Activated B cell treated with CpG ODN at 0.5 μM for 24 hours (primary cell): ENCODE measurements around the gene APBA2. TPM values are rescaled to one million over a fixed set of nuclear protein-coding genes. Genes with fewer than 3 reads are reported as not detected.

Experiments
- ATAC-seq: fragments of 200-7000 bp; cut with Tn5 transposase; one replicate; pipeline ENCODE4 v1.10.0; 2021; ENCODE audit warnings: low read depth, mild to moderate bottlenecking, moderate library complexity
- CTCF ChIA-PET: fragments of 350-600 bp; sonication (Branson Sonifier 250); formaldehyde crosslinking; loops from one replicate; lab custom pipeline; 2021; ENCODE audit warnings: antibody characterized with exemption; lab: Charles Lee
- POLR2A ChIA-PET: fragments of 350-600 bp; sonication (Branson Sonifier 250); formaldehyde crosslinking; loops from one replicate; lab custom pipeline; 2021; ENCODE audit warnings: antibody characterized with exemption; lab: Charles Lee
- DNase-seq: peaks from one replicate; pipeline ENCODE4 v3.0.0; 2022
- H3K27ac Mint-ChIP-seq: one replicate; pipeline ENCODE4 v1.8.0; 2020; ENCODE audit warnings: mixed read lengths
- H3K27me3 Mint-ChIP-seq: one replicate; pipeline ENCODE4 v1.8.0; 2021; ENCODE audit warnings: mixed read lengths
- H3K36me3 Mint-ChIP-seq: one replicate; pipeline ENCODE4 v1.8.0; 2021; ENCODE audit warnings: low read depth, mixed read lengths
- H3K4me1 Mint-ChIP-seq: one replicate; pipeline ENCODE4 v1.8.0; 2021; ENCODE audit warnings: mixed read lengths
- H3K4me3 Mint-ChIP-seq: one replicate; pipeline ENCODE4 v1.8.0; 2020; ENCODE audit warnings: mild to moderate bottlenecking, mixed read lengths
- H3K9me3 Mint-ChIP-seq: one replicate; pipeline ENCODE4 v1.8.0; 2020; ENCODE audit warnings: mixed read lengths
- CTCF ChIP-seq: fragments of 200-600 bp; IDR thresholded peaks from one replicate; pipeline ENCODE4 v1.8.0; 2022; ENCODE audit warnings: antibody characterized with exemption, mild to moderate bottlenecking
- intact Hi-C: fragments of 100-400 bp; cut with micrococcal nuclease; formaldehyde crosslinking; loops from one replicate; pipeline ENCODE4 v1.15.1; 2024
- total RNA-seq: library from RNA; stranded (reverse); gene quantifications from 2 replicates; pipeline ENCODE4 v1.2.3, GENCODE V29; 2022

Gene APBA2
- total RNA-seq, 1 donor from 2014 or later, result not detected

- Mint-ChIP-seq H3K36me3 (no peaks in the 10 kb centered on the region), H3K27ac (no peak overlapping the region), H3K9me3 (no peaks in the 10 kb centered on the region), H3K27me3 (peaks cover 9% of the 10 kb centered on the region), H3K4me3 (no peak overlapping the region), H3K4me1 (no peaks in the 10 kb centered on the region)
- POLR2A ChIA-PET, result interaction anchor here (0.7 kb wide), 1 partner anchor 1961 kb away, joined by 4 read pairs; no protein-coding TSS in a partner anchor
- DNase-seq (no peak), ATAC-seq (no peak)
- TF ChIP-seq CTCF, result no peak
- intact Hi-C loops, result no loop called here
- CTCF ChIA-PET, result no interaction called here
Measured at GRCh38 chr15:28948036-28948435, 62.3 kb downstream of the APBA2 start.

- no peak overlapping the region for H3K4me3 Mint-ChIP-seq
- POLR2A ChIA-PET, result no interaction called here
- intact Hi-C loops, result no loop called here
Measured at GRCh38 chr15:28950916-28951315, 65.1 kb downstream of the APBA2 start.

GRCh38 chr15:28952666-28953491 lies 67.1 kb downstream of the APBA2 start:
- POLR2A ChIA-PET, result no interaction called here
- intact Hi-C loops, result no loop called here

More at GRCh38 chr15:28950916-28951315, 65.1 kb downstream of the APBA2 start:
- no peaks in the 10 kb centered on the region for H3K36me3 Mint-ChIP-seq
- no peaks in the 10 kb centered on the region for H3K9me3 Mint-ChIP-seq
- ATAC-seq (no peak), DNase-seq (no peak)
- CTCF ChIA-PET, result no interaction called here
- H3K27me3 Mint-ChIP-seq, result peaks cover 12% of the 10 kb centered on the region
- no peak for TF ChIP-seq CTCF
- no peaks in the 10 kb centered on the region for H3K4me1 Mint-ChIP-seq
- H3K27ac Mint-ChIP-seq, result no peak overlapping the region

GRCh38 chr15:28953573-28954195 lies 67.9 kb downstream of the APBA2 start:
- Mint-ChIP-seq H3K9me3 (no peaks in the 10 kb centered on the region), H3K36me3 (no peaks in the 10 kb centered on the region), H3K4me1 (no peaks in the 10 kb centered on the region), H3K4me3 (no peak overlapping the region), H3K27ac (no peak overlapping the region), H3K27me3 (peaks cover 11% of the 10 kb centered on the region)
- TF ChIP-seq CTCF, result no peak
- ChIA-PET POLR2A (no interaction called here), CTCF (no interaction called here)
- DNase-seq, result no peak
- intact Hi-C loops, result no loop called here
- ATAC-seq, result no peak

More at GRCh38 chr15:28952666-28953491, 67.1 kb downstream of the APBA2 start:
- no peak overlapping the region for H3K27ac Mint-ChIP-seq
- CTCF ChIA-PET, result no interaction called here
- DNase-seq, result no peak
- TF ChIP-seq CTCF, result no peak
- no peaks in the 10 kb centered on the region for H3K4me1 Mint-ChIP-seq
- H3K27me3 Mint-ChIP-seq, result peaks cover 12% of the 10 kb centered on the region
- ATAC-seq, result no peak
- H3K4me3 Mint-ChIP-seq, result no peak overlapping the region
- H3K9me3 Mint-ChIP-seq, result no peaks in the 10 kb centered on the region
- H3K36me3 Mint-ChIP-seq, result no peaks in the 10 kb centered on the region

GRCh38 chr15:28954466-28955159 lies 68.8 kb downstream of the APBA2 start:
- H3K4me1 Mint-ChIP-seq, result no peaks in the 10 kb centered on the region
- no peaks in the 10 kb centered on the region for H3K9me3 Mint-ChIP-seq
- H3K27me3 Mint-ChIP-seq, result peaks cover 6% of the 10 kb centered on the region
- no peaks in the 10 kb centered on the region for H3K36me3 Mint-ChIP-seq
- ChIA-PET CTCF (no interaction called here), POLR2A (no interaction called here)
- H3K27ac Mint-ChIP-seq, result no peak overlapping the region
- no peak for DNase-seq
- no peak for ATAC-seq
- intact Hi-C loops, result no loop called here
- no peak for TF ChIP-seq CTCF
- no peak overlapping the region for H3K4me3 Mint-ChIP-seq
